Right kidney (tissue), 9 donors: ENCODE measurements around the gene CCDC66.
A peak's percentile ranks its signal among the peaks of the same experiment; 100 is the strongest.
"Not testable (repeated sequence)": the region's sequence is repeated elsewhere in the genome, so short reads cannot be mapped to it uniquely, and the experiment has no call there.

Experiments
- DNase-seq: peaks from one replicate; pipeline ENCODE4 v3.0.0-alpha.2; 2016
- long read RNA-seq, 8 donors: transcript quantifications; one replicate each; lab custom pipeline, GENCODE V29; 2026

Gene CCDC66
- long read RNA-seq, donor 1, partial matches to known transcripts = 5 of 8 reads
- long read RNA-seq, donor 1, other reads (novel, unspliced or antisense) = 0 of 8 reads
- long read RNA-seq, donor 2, partial matches to known transcripts = 0 of 2 reads
- long read RNA-seq, donor 2, other reads (novel, unspliced or antisense) = 0 of 2 reads
- long read RNA-seq, donor 3, partial matches to known transcripts = 0 of 1 reads
- long read RNA-seq, donor 3, other reads (novel, unspliced or antisense) = 0 of 1 reads
- long read RNA-seq, donor 4, partial matches to known transcripts = 24 of 27 reads
- long read RNA-seq, donor 4, other reads (novel, unspliced or antisense) = 0 of 27 reads
- long read RNA-seq, donor 5, partial matches to known transcripts = 0 of 3 reads
- long read RNA-seq, donor 5, other reads (novel, unspliced or antisense) = 0 of 3 reads
- long read RNA-seq, donor 6, partial matches to known transcripts = 0 of 1 reads
- long read RNA-seq, donor 6, other reads (novel, unspliced or antisense) = 0 of 1 reads
- long read RNA-seq, donor 7, partial matches to known transcripts = 0 of 5 reads
- long read RNA-seq, donor 7, other reads (novel, unspliced or antisense) = 0 of 5 reads
- long read RNA-seq, donor 8, partial matches to known transcripts = 7 of 7 reads
- long read RNA-seq, donor 8, other reads (novel, unspliced or antisense) = 0 of 7 reads

GRCh38 chr3:56556908-56557830, at the start of gene CCDC66:
CCDC66 (plus strand) TSS chr3:56557175; CDS start chr3:56557243, 68 bp downstream.
- DNase-seq = peak; percentile 91

DNA sequence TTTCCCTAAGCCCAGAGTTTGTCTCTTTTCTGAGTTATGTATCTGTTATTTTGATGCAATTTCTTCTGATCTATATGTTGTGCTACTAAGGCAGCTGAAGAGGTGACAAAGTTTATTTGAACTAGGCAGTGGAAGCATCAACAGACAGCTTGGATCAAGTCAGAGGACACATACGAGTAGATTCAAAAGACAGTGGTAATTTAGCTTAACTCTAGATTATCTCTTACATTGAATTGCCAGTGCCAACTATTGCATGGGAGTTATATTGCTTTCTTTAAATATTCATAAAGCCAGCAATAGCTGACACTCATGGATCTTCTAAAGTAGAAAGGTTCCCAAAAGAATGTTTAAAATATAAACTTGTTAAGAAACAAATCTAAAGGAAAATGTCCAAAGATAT, 37.3 kb upstream of the CCDC66 start:
- no peak for DNase-seq

GRCh38 chr3:56522374-56522773, 34.6 kb upstream of the CCDC66 start:
- no peak for DNase-seq

DNA sequence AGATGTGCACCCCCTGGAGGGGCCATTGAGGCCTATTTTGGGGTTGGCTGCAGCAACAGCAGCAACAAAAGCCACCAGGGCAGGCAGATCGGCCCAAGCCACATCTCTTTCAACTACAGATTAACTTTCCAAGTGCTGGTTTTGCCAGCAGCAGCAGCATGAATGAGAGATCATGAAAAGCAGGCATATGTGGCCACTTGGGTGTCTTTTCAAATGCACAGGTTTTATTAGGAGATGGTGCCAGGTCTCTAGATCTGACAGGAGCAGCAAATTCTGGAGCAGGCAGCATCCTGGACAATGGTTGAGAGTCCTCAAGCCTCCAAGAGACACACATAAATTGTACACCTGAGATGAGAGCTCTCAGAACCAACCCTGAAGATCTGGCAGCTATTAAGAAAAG, 31.7 kb upstream of the CCDC66 start:
- DNase-seq = no peak

GRCh38 chr3:56536735-56537134, 20.2 kb upstream of the CCDC66 start:
- no peak for DNase-seq

DNA sequence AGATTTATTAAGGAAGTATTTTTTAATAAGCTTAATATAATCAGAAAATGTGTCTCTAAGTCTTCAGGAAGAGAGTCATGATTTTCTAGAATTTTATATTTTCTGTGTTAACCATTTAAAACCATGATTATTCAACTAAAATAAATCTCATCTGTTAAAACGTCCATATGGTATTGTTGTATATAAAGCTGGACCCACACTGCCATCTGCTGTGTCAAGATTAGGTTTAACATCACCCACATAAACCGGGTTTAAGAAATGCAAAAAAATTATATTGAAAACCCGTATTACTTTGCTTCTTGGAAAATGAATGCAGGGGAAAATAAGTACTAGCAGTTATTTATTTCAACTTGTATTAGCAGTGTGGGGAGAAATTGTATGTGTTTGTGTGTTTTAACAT, 9.5 kb upstream of the CCDC66 start:
- no peak for DNase-seq

- no peak for DNase-seq
Measured at GRCh38 chr3:56557831-56558170, 826 bp downstream of the CCDC66 start.

GRCh38 chr3:56573501-56573900, 16.5 kb downstream of the CCDC66 start:
- DNase-seq = no peak

GRCh38 chr3:56581941-56582340, 25.0 kb downstream of the CCDC66 start:
- DNase-seq = not testable (repeated sequence)

DNA sequence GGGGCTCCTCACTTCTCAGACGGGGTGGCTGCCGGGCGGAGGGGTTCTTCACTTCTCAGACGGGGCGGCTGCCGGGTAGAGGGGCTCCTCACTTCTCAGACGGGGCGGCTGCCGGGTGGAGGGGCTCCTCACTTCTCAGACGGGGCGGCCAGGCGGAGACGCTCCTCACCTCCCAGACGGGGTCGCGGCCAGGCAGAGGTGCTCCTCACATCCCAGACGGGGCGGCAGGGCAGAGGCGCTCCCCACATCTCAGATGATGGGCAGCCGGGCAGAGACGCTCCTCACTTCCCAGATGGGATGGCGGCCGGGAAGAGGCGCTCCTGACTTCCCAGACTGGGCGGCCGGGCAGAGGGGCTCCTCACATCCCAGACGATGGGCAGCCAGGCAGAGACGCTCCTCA, 27.3 kb downstream of the CCDC66 start:
- DNase-seq = not testable (repeated sequence)

DNA sequence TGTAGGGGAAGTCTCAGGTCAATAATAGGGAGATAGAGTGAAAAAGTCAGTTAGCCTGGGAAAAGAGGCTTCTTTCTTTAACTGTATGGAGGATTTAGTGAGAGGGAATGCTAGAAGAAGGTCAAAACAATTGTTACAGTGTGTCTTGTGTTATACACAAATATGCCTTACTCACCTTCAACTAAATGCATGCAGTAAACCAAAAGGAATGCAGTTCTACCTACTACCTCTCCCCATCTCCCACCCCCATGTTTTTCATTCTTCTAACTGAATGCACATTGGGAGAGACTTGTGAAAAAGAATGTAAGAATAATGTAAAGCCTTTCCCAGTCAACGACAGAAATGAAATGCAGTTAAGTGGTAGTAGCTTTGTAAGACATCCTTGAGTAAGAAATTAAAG, 33.8 kb downstream of the CCDC66 start:
- no peak for DNase-seq

DNA sequence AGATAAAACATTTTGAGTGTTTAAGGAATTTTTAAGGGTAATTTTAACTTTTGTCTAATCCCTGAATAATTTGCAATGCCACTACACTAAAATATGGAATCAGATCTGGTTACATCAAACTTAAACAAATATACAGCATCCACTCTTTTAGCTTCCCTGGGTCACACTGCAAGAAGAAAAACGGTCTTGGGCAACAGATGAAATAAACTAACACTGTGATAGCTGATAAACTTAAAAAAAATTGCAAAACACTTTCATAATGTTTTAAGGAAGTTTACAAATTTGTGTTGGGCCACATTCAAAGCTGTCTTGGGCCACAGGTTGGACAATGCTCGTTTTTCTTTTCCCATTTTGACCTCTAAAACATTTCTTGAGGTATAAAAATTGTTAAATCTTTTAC, 34.3 kb downstream of the CCDC66 start:
- DNase-seq = no peak

DNA sequence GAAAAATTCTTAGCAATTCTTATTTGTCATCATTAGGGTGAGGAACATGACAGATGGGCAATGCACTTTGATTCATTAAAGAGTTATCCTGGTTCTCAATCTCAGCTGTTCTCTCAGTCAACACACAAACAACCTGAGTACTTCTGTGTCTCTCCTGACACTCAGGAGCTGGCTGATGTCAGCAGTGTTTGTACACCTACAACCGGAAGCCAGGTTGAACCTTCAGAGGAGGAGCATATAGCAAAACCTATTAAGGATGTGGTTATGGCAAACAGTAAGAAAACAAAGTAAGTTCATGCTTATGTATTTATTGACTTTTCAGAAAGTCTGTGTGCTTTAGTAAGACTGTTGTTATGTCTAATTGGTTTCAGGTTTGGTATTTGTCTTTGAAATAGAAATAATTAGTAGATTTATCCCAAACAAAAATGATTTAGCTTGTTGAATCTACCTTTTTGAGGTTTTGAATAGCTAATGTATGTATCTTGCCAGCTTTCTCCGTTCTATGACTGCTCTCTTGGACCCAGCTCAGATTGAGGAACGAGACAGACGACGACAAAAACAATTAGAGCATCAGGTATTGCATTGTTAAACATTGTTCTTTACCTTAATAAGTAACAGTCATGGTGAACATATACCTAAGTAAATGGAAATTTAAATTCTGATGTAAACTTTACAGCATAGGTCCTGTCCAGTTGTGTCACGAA, 36.6 kb downstream of the CCDC66 start:
- DNase-seq = no peak

GRCh38 chr3:56595975-56596840, 39.2 kb downstream of the CCDC66 start:
- no peak for DNase-seq

GRCh38 chr3:56608479-56608878, 51.5 kb downstream of the CCDC66 start:
- not testable (repeated sequence) for DNase-seq

GRCh38 chr3:56610669-56611335, 53.8 kb downstream of the CCDC66 start:
- DNase-seq = no peak

DNA sequence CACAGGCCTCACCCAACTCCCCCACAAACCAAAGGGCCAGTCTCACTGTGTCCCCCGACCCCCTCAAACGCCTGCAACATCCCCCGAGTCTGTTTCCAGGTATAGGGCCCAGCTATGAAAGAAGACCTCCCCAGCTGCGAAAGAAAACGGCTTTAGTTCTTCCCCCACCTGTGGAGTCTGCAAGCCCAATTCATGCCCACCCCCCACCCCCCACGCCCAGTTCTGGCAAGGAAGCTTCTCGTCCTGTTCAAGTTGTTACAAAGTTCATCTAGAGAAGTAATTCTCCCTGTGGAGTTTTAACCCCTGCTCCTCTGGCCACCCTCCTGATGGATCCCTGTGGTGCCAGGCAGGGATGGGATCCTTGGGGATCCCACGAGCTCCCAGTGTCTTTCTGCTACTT, 54.4 kb downstream of the CCDC66 start:
- no peak for DNase-seq

DNA sequence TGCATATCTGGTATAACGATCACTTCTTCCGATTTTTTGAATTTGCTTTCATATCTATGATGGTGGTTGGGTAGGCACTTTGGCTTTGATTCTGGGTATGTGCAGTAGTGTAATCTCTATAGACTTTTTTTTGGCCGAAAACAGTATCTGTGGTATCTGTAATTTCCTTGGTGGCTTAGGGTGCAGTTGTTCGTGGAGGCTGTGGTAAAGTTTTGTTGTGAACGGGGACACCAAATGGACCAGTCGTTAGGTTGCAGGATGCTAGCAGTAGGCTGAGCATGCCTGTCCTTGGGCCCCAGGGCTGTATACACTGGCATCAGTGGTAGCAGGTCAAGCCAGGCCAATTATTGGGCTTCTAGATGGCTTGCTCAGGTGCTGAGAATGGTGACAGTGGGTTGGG, 55.2 kb downstream of the CCDC66 start:
- DNase-seq = no peak

- DNase-seq = no peak
Measured at GRCh38 chr3:56613016-56613415, 56.0 kb downstream of the CCDC66 start.

GRCh38 chr3:56616478-56617006, 59.6 kb downstream of the CCDC66 start:
- DNase-seq = no peak
